ENCODE data around the gene STARD3.

The STARD3 gene

GRCh38 chr17:39611401-39612112 lies 25.4 kb upstream of the STARD3 start:
- Histone ChIP-seq H3K27me3 (replicated peaks in 2 of 5; ENCODE audit: control insufficient read depth in 4 of 5, insufficient read depth in 5 of 5, low read length in 4 of 5) (peaks cover 7 to 71% (median 41%) of the 10 kb centered on the region in 5 experiments), H3K36me3 (ENCODE audit: control insufficient read depth in 4 of 4, insufficient read depth in 4 of 4, low read length in 3 of 4) (no peaks in the 10 kb centered on the region), H3K4me1 (ENCODE audit: control extremely low read depth in 1 of 4, control insufficient read depth in 4 of 4, insufficient read depth in 4 of 4, low read length in 3 of 4) (peaks cover 0 to 6% (median 3%) of the 10 kb centered on the region in 4 experiments), H3K9me3 (ENCODE audit: control extremely low read depth in 1 of 5, control insufficient read depth in 4 of 5, insufficient read depth in 2 of 5, low read depth in 1 of 5, low read length in 4 of 5) (no peaks in the 10 kb centered on the region), H3K27ac (ENCODE audit: insufficient read depth in 1 of 2, low read depth in 1 of 2, low read length in 2 of 2, poor library complexity in 1 of 2, severe bottlenecking in 2 of 2) (no peak overlapping the region), H3K4me3 (ENCODE audit: control insufficient read depth in 1 of 7, extremely low read depth in 1 of 7, insufficient read depth in 4 of 7, low read depth in 2 of 7, low read length in 6 of 7) (no peak overlapping the region)
- CTCF ChIA-PET: interaction anchor here (0.7 to 2.7 kb wide), 2 partner anchors 10 to 58 kb away, joined by 3 to 10 read pairs; no protein-coding TSS in a partner anchor
- no peak for DNase-seq
- 96% methylated on average over 7 of the region's 9 CpGs for WGBS (ENCODE audit: insufficient coverage)
- POLR2A ChIA-PET: no interaction called here

- 73% methylated on average over 5 of the region's 22 CpGs for WGBS (ENCODE audit: insufficient coverage)
- H3K36me3 ChIP-seq (ENCODE audit: control insufficient read depth in 4 of 4, insufficient read depth in 4 of 4, low read length in 3 of 4): no peaks in the 10 kb centered on the region
- no peak for DNase-seq
- ChIA-PET POLR2A (no interaction called here), CTCF (interaction anchor here (1.4 to 2.7 kb wide), 3 partner anchors 9 to 32 kb away, joined by 3 to 10 read pairs (median 6); no protein-coding TSS in a partner anchor)
- peaks cover 7 to 69% (median 46%) of the 10 kb centered on the region in 5 experiments for H3K27me3 ChIP-seq (replicated peaks in 2 of 5; ENCODE audit: control insufficient read depth in 4 of 5, insufficient read depth in 5 of 5, low read length in 4 of 5)
- no peak overlapping the region for H3K4me3 ChIP-seq (ENCODE audit: control insufficient read depth in 1 of 7, extremely low read depth in 1 of 7, insufficient read depth in 4 of 7, low read depth in 2 of 7, low read length in 6 of 7)
- no peak overlapping the region for H3K27ac ChIP-seq (ENCODE audit: insufficient read depth in 1 of 2, low read depth in 1 of 2, low read length in 2 of 2, poor library complexity in 1 of 2, severe bottlenecking in 2 of 2)
- H3K4me1 ChIP-seq (ENCODE audit: control extremely low read depth in 1 of 4, control insufficient read depth in 4 of 4, insufficient read depth in 4 of 4, low read length in 3 of 4): peaks cover 0 to 4% (median 2%) of the 10 kb centered on the region in 4 experiments
- H3K9me3 ChIP-seq (ENCODE audit: control extremely low read depth in 1 of 5, control insufficient read depth in 4 of 5, insufficient read depth in 2 of 5, low read depth in 1 of 5, low read length in 4 of 5): no peaks in the 10 kb centered on the region
These were observed 24.6 kb upstream of the STARD3 start for GRCh38 chr17:39612291-39612894.

- no peak for DNase-seq
- H3K27ac ChIP-seq (ENCODE audit: insufficient read depth in 1 of 2, low read depth in 1 of 2, low read length in 2 of 2, poor library complexity in 1 of 2, severe bottlenecking in 2 of 2): no peak overlapping the region
- 93% methylated on average over 5 of the region's 7 CpGs for WGBS (ENCODE audit: insufficient coverage)
- no peaks in the 10 kb centered on the region for H3K9me3 ChIP-seq (ENCODE audit: control extremely low read depth in 1 of 5, control insufficient read depth in 4 of 5, insufficient read depth in 2 of 5, low read depth in 1 of 5, low read length in 4 of 5)
- H3K27me3 ChIP-seq (replicated peaks in 2 of 5; ENCODE audit: control insufficient read depth in 4 of 5, insufficient read depth in 5 of 5, low read length in 4 of 5): peaks cover 7 to 63% (median 46%) of the 10 kb centered on the region in 5 experiments
- H3K36me3 ChIP-seq (ENCODE audit: control insufficient read depth in 4 of 4, insufficient read depth in 4 of 4, low read length in 3 of 4): no peaks in the 10 kb centered on the region
- no peak overlapping the region for H3K4me3 ChIP-seq (ENCODE audit: control insufficient read depth in 1 of 7, extremely low read depth in 1 of 7, insufficient read depth in 4 of 7, low read depth in 2 of 7, low read length in 6 of 7)
- CTCF ChIA-PET: interaction anchor here (1.4 to 2.7 kb wide), 3 partner anchors 8 to 33 kb away, joined by 3 to 10 read pairs (median 6); no protein-coding TSS in a partner anchor
- POLR2A ChIA-PET: no interaction called here
- peaks cover 0 to 7% (median 6%) of the 10 kb centered on the region in 4 experiments for H3K4me1 ChIP-seq (ENCODE audit: control extremely low read depth in 1 of 4, control insufficient read depth in 4 of 4, insufficient read depth in 4 of 4, low read length in 3 of 4)
These were observed 23.9 kb upstream of the STARD3 start for GRCh38 chr17:39612935-39613464.

GRCh38 chr17:39614545-39615157 lies 22.3 kb upstream of the STARD3 start:
- no peak overlapping the region for H3K4me3 ChIP-seq (ENCODE audit: control insufficient read depth in 1 of 7, extremely low read depth in 1 of 7, insufficient read depth in 4 of 7, low read depth in 2 of 7, low read length in 6 of 7)
- POLR2A ChIA-PET: no interaction called here
- H3K27ac ChIP-seq (ENCODE audit: insufficient read depth in 1 of 2, low read depth in 1 of 2, low read length in 2 of 2, poor library complexity in 1 of 2, severe bottlenecking in 2 of 2): no peak overlapping the region
- no peak for DNase-seq
- peaks cover 0 to 17% (median 14%) of the 10 kb centered on the region in 4 experiments for H3K4me1 ChIP-seq (ENCODE audit: control extremely low read depth in 1 of 4, control insufficient read depth in 4 of 4, insufficient read depth in 4 of 4, low read length in 3 of 4)
- H3K36me3 ChIP-seq (ENCODE audit: control insufficient read depth in 4 of 4, insufficient read depth in 4 of 4, low read length in 3 of 4): no peaks in the 10 kb centered on the region
- H3K9me3 ChIP-seq (ENCODE audit: control extremely low read depth in 1 of 5, control insufficient read depth in 4 of 5, insufficient read depth in 2 of 5, low read depth in 1 of 5, low read length in 4 of 5): no peaks in the 10 kb centered on the region
- CTCF ChIA-PET: interaction anchor here (0.7 to 1.1 kb wide), 2 partner anchors 8 to 57 kb away, joined by 3 read pairs; no protein-coding TSS in a partner anchor
- peaks cover 0 to 54% (median 45%) of the 10 kb centered on the region in 5 experiments for H3K27me3 ChIP-seq (replicated peaks in 2 of 5; ENCODE audit: control insufficient read depth in 4 of 5, insufficient read depth in 5 of 5, low read length in 4 of 5)
- WGBS (ENCODE audit: insufficient coverage): no CpG with 5 or more reads among the region's 3 CpGs

GRCh38 chr17:39615434-39615833 lies 21.5 kb upstream of the STARD3 start:
- CTCF ChIA-PET: interaction anchor here (0.7 to 20.3 kb wide), 2 partner anchors 55 to 56 kb away, joined by 3 to 445 read pairs; partner anchors contain the start of genes PNMT and TCAP

GRCh38 chr17:39617100-39617445 lies 19.9 kb upstream of the STARD3 start:
- no peak for DNase-seq
- H3K4me3 ChIP-seq (ENCODE audit: control insufficient read depth in 1 of 7, extremely low read depth in 1 of 7, insufficient read depth in 4 of 7, low read depth in 2 of 7, low read length in 6 of 7): peak overlapping the region in 2 of 7 experiments; percentile 52 to 79
- no peaks in the 10 kb centered on the region for H3K9me3 ChIP-seq (ENCODE audit: control extremely low read depth in 1 of 5, control insufficient read depth in 4 of 5, insufficient read depth in 2 of 5, low read depth in 1 of 5, low read length in 4 of 5)
- H3K36me3 ChIP-seq (ENCODE audit: control insufficient read depth in 4 of 4, insufficient read depth in 4 of 4, low read length in 3 of 4): no peaks in the 10 kb centered on the region
- no CpG with 5 or more reads among the region's 3 CpGs for WGBS (ENCODE audit: insufficient coverage)
- CTCF ChIA-PET: interaction anchor here (0.9 to 20.3 kb wide), 4 partner anchors 34 to 89 kb away, joined by 3 to 445 read pairs (median 66); partner anchors contain the start of genes PNMT and TCAP
- H3K27me3 ChIP-seq (replicated peaks in 2 of 5; ENCODE audit: control insufficient read depth in 4 of 5, insufficient read depth in 5 of 5, low read length in 4 of 5): peaks cover 0 to 42% (median 33%) of the 10 kb centered on the region in 5 experiments
- POLR2A ChIA-PET: no interaction called here
- H3K27ac ChIP-seq (ENCODE audit: insufficient read depth in 1 of 2, low read depth in 1 of 2, low read length in 2 of 2, poor library complexity in 1 of 2, severe bottlenecking in 2 of 2): no peak overlapping the region
- H3K4me1 ChIP-seq (ENCODE audit: control extremely low read depth in 1 of 4, control insufficient read depth in 4 of 4, insufficient read depth in 4 of 4, low read length in 3 of 4): peaks cover 0 to 18% (median 15%) of the 10 kb centered on the region in 4 experiments

More at GRCh38 chr17:39615434-39615833, 21.5 kb upstream of the STARD3 start:
- Histone ChIP-seq H3K27ac (ENCODE audit: insufficient read depth in 1 of 2, low read depth in 1 of 2, low read length in 2 of 2, poor library complexity in 1 of 2, severe bottlenecking in 2 of 2) (no peak overlapping the region), H3K4me1 (ENCODE audit: control extremely low read depth in 1 of 4, control insufficient read depth in 4 of 4, insufficient read depth in 4 of 4, low read length in 3 of 4) (peaks cover 0 to 17% (median 14%) of the 10 kb centered on the region in 4 experiments), H3K27me3 (replicated peaks in 2 of 5; ENCODE audit: control insufficient read depth in 4 of 5, insufficient read depth in 5 of 5, low read length in 4 of 5) (peaks cover 0 to 48% (median 41%) of the 10 kb centered on the region in 5 experiments), H3K36me3 (ENCODE audit: control insufficient read depth in 4 of 4, insufficient read depth in 4 of 4, low read length in 3 of 4) (no peaks in the 10 kb centered on the region), H3K4me3 (ENCODE audit: control insufficient read depth in 1 of 7, extremely low read depth in 1 of 7, insufficient read depth in 4 of 7, low read depth in 2 of 7, low read length in 6 of 7) (no peak overlapping the region), H3K9me3 (ENCODE audit: control extremely low read depth in 1 of 5, control insufficient read depth in 4 of 5, insufficient read depth in 2 of 5, low read depth in 1 of 5, low read length in 4 of 5) (no peaks in the 10 kb centered on the region)
- WGBS (ENCODE audit: insufficient coverage): 64% methylated on average over 6 of the region's 6 CpGs
- DNase-seq: no peak
- POLR2A ChIA-PET: no interaction called here
